K562 (cell line): ENCODE results near the gene HOTAIR. TPM values are rescaled to one million over a fixed set of nuclear protein-coding genes. Genes with fewer than 3 reads are reported as not detected.

Source experiments
- ADNP ChIP-seq: fragments of 200-800 bp; sonication (Bioruptor generic); IDR thresholded peaks from 2 replicates; pipeline ENCODE4 v1.6.1; 2016; ENCODE audit warnings: missing genetic modification characterization, missing compliant biosample characterization
- ARNT ChIP-seq, 2 experiments: fragments of 450-650 bp; IDR thresholded peaks; 2 replicates each; pipeline ENCODE4 v1.6.1; 2016; ENCODE audit warnings: mild to moderate bottlenecking in 1 of 2
- CAMTA2 ChIP-seq: fragments of 250-450 bp; sonication (Bioruptor Pico); conservative IDR thresholded peaks from 2 replicates; pipeline ENCODE4 v1.5.1; 2022
- CBFB ChIP-seq: sonication (generic); formaldehyde crosslinking; IDR thresholded peaks from 2 replicates; pipeline ENCODE4 v1.4.0; 2020; ENCODE audit warnings: mild to moderate bottlenecking, missing genetic modification reagents
- EWSR1 ChIP-seq: fragments of 450-650 bp; IDR thresholded peaks from 2 replicates; pipeline ENCODE4 v1.6.1; 2018; ENCODE audit warnings: borderline replicate concordance, mild to moderate bottlenecking, low read depth, moderate library complexity; ENCODE audit not compliant: partially characterized antibody
- HDAC3 ChIP-seq: fragments of 450-650 bp; IDR thresholded peaks from 2 replicates; pipeline ENCODE4 v1.6.1; 2018; ENCODE audit warnings: borderline replicate concordance, mild to moderate bottlenecking, moderate library complexity; ENCODE audit not compliant: partially characterized antibody
- HMGN3 ChIP-seq: IDR thresholded peaks from 2 replicates; pipeline ENCODE4 v1.6.1; 2011; ENCODE audit warnings: borderline replicate concordance, low read depth, mild to moderate bottlenecking, mixed read lengths, low read length; ENCODE audit not compliant: insufficient read length; ENCODE audit errors: extremely low read depth
- KDM5B ChIP-seq: fragments of 200-600 bp; sonication (generic); IDR thresholded peaks from 2 replicates; pipeline ENCODE4 v1.6.1; 2012; ENCODE audit warnings: low read depth, mild to moderate bottlenecking, moderate library complexity, low read length, control low read depth, inconsistent platforms; ENCODE audit not compliant: insufficient replicate concordance
- MAFK ChIP-seq: IDR thresholded peaks from 2 replicates; pipeline ENCODE4 v1.6.1; 2011; ENCODE audit warnings: low read length, improper control_type of control experiment
- MECOM ChIP-seq: fragments of 250-450 bp; sonication (Bioruptor Pico); IDR thresholded peaks from 2 replicates; pipeline ENCODE4 v1.8.0; 2022; ENCODE audit warnings: inconsistent platforms
- MTA1 ChIP-seq: fragments of 450-650 bp; IDR thresholded peaks from 2 replicates; pipeline ENCODE4 v1.6.1; 2017; ENCODE audit warnings: borderline replicate concordance
- RBM39 ChIP-seq: fragments of 200-400 bp; formaldehyde crosslinking; optimal IDR thresholded peaks from 2 replicates; pipeline ENCODE3; 2018; ENCODE audit warnings: low read depth, low read length
- SMAD3 ChIP-seq: fragments of 450-650 bp; formaldehyde crosslinking; conservative IDR thresholded peaks from 2 replicates; pipeline ENCODE4 v1.4.0; 2020; ENCODE audit warnings: mild to moderate bottlenecking
- SMARCE1 ChIP-seq: fragments of 450-650 bp; IDR thresholded peaks from 2 replicates; pipeline ENCODE4 v1.7.1; 2016; ENCODE audit warnings: mild to moderate bottlenecking
- SMC3 ChIP-seq: conservative IDR thresholded peaks from 2 replicates; pipeline ENCODE4 v1.6.1; 2011; ENCODE audit warnings: low read depth, low read length, improper control_type of control experiment; ENCODE audit not compliant: insufficient read depth
- SREBF1 ChIP-seq: fragments of 150-350 bp; IDR thresholded peaks from 2 replicates; pipeline ENCODE4 v1.6.1; 2014; ENCODE audit warnings: antibody characterized with exemption, low read depth, low read length, borderline replicate concordance
- TSC22D4 ChIP-seq: fragments of 450-650 bp; IDR thresholded peaks from 2 replicates; pipeline ENCODE4 v1.6.1; 2016; ENCODE audit warnings: missing genetic modification characterization, missing biosample characterization, control low read depth
- ZEB2 ChIP-seq: fragments of 450-650 bp; IDR thresholded peaks from 2 replicates; pipeline ENCODE4 v1.6.1; 2016
- ZKSCAN8 ChIP-seq: fragments of 200-800 bp; sonication (Bioruptor generic); IDR thresholded peaks from 2 replicates; pipeline ENCODE4 v1.6.1; 2016; ENCODE audit warnings: missing genetic modification characterization, missing compliant biosample characterization
- ZNF347 ChIP-seq: fragments of 450-650 bp; formaldehyde crosslinking; IDR thresholded peaks from 2 replicates; pipeline ENCODE4 v1.4.0; 2020; ENCODE audit warnings: low read depth, mild to moderate bottlenecking, moderate library complexity
- ZNF507 ChIP-seq: conservative IDR thresholded peaks from 2 replicates; pipeline ENCODE4 v1.6.1; 2017; ENCODE audit warnings: missing genetic modification characterization, missing compliant biosample characterization
- ZNF79 ChIP-seq: fragments of 250-450 bp; sonication (Bioruptor Pico); IDR thresholded peaks from 2 replicates; pipeline ENCODE4 v1.4.0; 2020; ENCODE audit warnings: low read depth, mild to moderate bottlenecking, moderate library complexity
- polyA plus RNA-seq, 8 experiments: library from polyadenylated mRNA; depleted of rRNA in 4 of 8; stranded (reverse) in 5 of 8; unstranded in 3 of 8; fragments of >200 nt; fragmentation: Nextera tagmentation in 2 of 8; fragmentation: Illumina TruSeq in 1 of 8; extraction: Ambion mirVana in 2 of 8; extraction: Trizol in 1 of 8; gene quantifications; 2 replicates each; pipeline versions ENCODE4 v1.2.1 to v1.2.3, GENCODE V29; 2011 to 2014; ENCODE audit warnings: inconsistent platforms in 1 of 8, missing spikeins in 1 of 8
- total RNA-seq, 7 experiments: library from RNA; depleted of rRNA in 6 of 7; stranded (reverse); fragments of >200 nt in 6 of 7; fragmentation: Illumina TruSeq in 2 of 7; extraction: Trizol in 2 of 7; gene quantifications; 2 replicates each; pipeline versions ENCODE4 v1.2.1 to v1.2.3, GENCODE V29; 2011 to 2021; ENCODE audit warnings: low replicate concordance in 1 of 7
- TF ChIP-seq, protein P1 (sequence below): fragments of 450-650 bp; formaldehyde crosslinking; IDR thresholded peaks from 2 replicates; pipeline ENCODE4 v1.4.0; 2020; ENCODE audit warnings: mild to moderate bottlenecking, moderate library complexity
- TF ChIP-seq, protein P2 (sequence below): sonication (generic); formaldehyde crosslinking; IDR thresholded peaks from 2 replicates; pipeline ENCODE4 v1.9.0; 2022; ENCODE audit warnings: mild to moderate bottlenecking, missing genetic modification reagents
- TF ChIP-seq, protein P3 (sequence below): fragments of 450-650 bp; IDR thresholded peaks from 2 replicates; pipeline ENCODE4 v1.6.1; 2016; ENCODE audit warnings: low read depth, mild to moderate bottlenecking, moderate library complexity
- TF ChIP-seq, protein P4 (sequence below): fragments of 450-650 bp; formaldehyde crosslinking; IDR thresholded peaks from 2 replicates; pipeline ENCODE4 v1.4.0; 2022; ENCODE audit warnings: missing genetic modification characterization

HOTAIR gene
- total and polyA plus RNA-seq, 9 of the 15 experiments (the other 6 are each of a cell fraction or from before 2014, with no cell fraction given), result 0.04 TPM; not detected in 8

DNA sequence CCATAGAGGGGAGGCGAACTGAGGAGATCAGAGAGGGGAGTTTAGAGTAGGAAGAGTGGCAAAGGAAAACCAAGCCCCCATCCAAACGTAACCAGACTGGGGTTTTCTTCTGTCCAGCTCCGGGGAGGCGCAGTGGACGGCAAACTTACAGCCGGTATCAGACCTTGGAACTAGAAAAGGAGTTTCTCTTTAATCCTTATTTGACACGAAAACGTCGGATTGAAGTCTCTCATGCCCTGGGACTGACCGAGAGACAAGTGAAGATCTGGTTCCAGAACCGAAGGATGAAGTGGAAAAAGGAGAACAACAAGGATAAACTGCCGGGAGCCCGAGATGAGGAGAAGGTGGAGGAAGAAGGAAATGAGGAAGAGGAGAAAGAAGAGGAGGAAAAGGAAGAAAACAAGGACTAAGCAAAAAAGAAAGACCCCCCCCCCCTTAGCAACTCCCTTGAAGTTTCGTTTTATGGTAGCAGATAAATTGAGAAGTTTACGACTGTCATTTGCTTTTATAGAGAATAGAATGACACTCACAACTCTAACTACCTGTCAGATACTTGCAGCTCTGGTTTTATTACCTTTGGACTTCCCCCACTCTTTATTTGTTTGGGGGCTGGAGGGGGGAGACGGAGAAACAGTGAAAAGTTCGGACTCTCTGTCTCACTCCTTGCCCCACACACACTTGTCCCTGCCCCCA lies 36.4 kb upstream of the HOTAIR start (continued):
- TF ChIP-seq MAFK, result no peak
- TF ChIP-seq SMC3, result no peak
- TF ChIP-seq, protein P1, sequence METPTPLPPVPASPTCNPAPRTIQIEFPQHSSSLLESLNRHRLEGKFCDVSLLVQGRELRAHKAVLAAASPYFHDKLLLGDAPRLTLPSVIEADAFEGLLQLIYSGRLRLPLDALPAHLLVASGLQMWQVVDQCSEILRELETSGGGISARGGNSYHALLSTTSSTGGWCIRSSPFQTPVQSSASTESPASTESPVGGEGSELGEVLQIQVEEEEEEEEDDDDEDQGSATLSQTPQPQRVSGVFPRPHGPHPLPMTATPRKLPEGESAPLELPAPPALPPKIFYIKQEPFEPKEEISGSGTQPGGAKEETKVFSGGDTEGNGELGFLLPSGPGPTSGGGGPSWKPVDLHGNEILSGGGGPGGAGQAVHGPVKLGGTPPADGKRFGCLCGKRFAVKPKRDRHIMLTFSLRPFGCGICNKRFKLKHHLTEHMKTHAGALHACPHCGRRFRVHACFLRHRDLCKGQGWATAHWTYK (CRISPR knock-in tag), result no peak
- TF ChIP-seq, protein P2, sequence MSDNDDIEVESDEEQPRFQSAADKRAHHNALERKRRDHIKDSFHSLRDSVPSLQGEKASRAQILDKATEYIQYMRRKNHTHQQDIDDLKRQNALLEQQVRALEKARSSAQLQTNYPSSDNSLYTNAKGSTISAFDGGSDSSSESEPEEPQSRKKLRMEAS, result no peak
- no peak for TF ChIP-seq MECOM (CRISPR knock-in tag)
- TF ChIP-seq MTA1, result no peak
- no peak for TF ChIP-seq ADNP (tag)
- TF ChIP-seq KDM5B, result no peak
- no peak for TF ChIP-seq HDAC3
- no peak for TF ChIP-seq ZNF79 (CRISPR knock-in tag)
- TF ChIP-seq ZEB2, result no peak
- TF ChIP-seq, protein P3, sequence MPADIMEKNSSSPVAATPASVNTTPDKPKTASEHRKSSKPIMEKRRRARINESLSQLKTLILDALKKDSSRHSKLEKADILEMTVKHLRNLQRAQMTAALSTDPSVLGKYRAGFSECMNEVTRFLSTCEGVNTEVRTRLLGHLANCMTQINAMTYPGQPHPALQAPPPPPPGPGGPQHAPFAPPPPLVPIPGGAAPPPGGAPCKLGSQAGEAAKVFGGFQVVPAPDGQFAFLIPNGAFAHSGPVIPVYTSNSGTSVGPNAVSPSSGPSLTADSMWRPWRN, result no peak
- TF ChIP-seq SREBF1, result no peak
- peak; percentile 4; the same call in 1 of the 2 replicates for TF ChIP-seq TSC22D4 (tag)
- no peak for TF ChIP-seq RBM39
- TF ChIP-seq ZNF347, result no peak
- no peak for TF ChIP-seq SMAD3 (CRISPR knock-in tag)
- 0 out of 2 replicates have a peak, but pooled peaks have one; percentile 29 for TF ChIP-seq SMARCE1
- TF ChIP-seq, protein P4, sequence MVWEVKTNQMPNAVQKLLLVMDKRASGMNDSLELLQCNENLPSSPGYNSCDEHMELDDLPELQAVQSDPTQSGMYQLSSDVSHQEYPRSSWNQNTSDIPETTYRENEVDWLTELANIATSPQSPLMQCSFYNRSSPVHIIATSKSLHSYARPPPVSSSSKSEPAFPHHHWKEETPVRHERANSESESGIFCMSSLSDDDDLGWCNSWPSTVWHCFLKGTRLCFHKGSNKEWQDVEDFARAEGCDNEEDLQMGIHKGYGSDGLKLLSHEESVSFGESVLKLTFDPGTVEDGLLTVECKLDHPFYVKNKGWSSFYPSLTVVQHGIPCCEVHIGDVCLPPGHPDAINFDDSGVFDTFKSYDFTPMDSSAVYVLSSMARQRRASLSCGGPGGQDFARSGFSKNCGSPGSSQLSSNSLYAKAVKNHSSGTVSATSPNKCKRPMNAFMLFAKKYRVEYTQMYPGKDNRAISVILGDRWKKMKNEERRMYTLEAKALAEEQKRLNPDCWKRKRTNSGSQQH (CRISPR knock-in tag), result no peak
- no peak for TF ChIP-seq ZKSCAN8 (CRISPR knock-in tag)
- no peak for TF ChIP-seq ZNF507 (tag)
- no peak for TF ChIP-seq EWSR1
- no peak for TF ChIP-seq HMGN3
- no peak for TF ChIP-seq ARNT (IDR thresholded peaks at IDR 0.05)
- TF ChIP-seq CBFB, result no peak
- no peak for TF ChIP-seq CAMTA2 (CRISPR knock-in tag)
